ENCODE measurements around the gene IPO5.
"Not testable (repeated sequence)": the region's sequence is repeated elsewhere in the genome, so short reads cannot be mapped to it uniquely, and the experiment has no call there.

The IPO5 gene

GRCh38 chr13:98014766-98015165, 61.3 kb downstream of the IPO5 start:
- no peak for DNase-seq (ENCODE audit: low read depth)

- no peak for DNase-seq (ENCODE audit: low read depth)
Measured at GRCh38 chr13:98018293-98018692, 64.8 kb downstream of the IPO5 start.

GRCh38 chr13:98019186-98019585, 65.7 kb downstream of the IPO5 start:
- DNase-seq (ENCODE audit: low read depth), result no peak

GRCh38 chr13:98020271-98020670, 66.8 kb downstream of the IPO5 start:
- no peak for DNase-seq (ENCODE audit: low read depth)

- no peak for DNase-seq (ENCODE audit: low read depth)
Measured at GRCh38 chr13:98022210-98022609, 68.7 kb downstream of the IPO5 start.

- DNase-seq (ENCODE audit: low read depth), result no peak
Measured at GRCh38 chr13:98025480-98026025, 72.1 kb downstream of the IPO5 start.

GRCh38 chr13:98026457-98026857, 73.0 kb downstream of the IPO5 start:
- no peak for DNase-seq (ENCODE audit: low read depth)

GRCh38 chr13:98032168-98032567, 78.7 kb downstream of the IPO5 start:
- DNase-seq (ENCODE audit: low read depth), result no peak

- DNase-seq (ENCODE audit: low read depth), result no peak
Measured at GRCh38 chr13:98033277-98034247, 80.1 kb downstream of the IPO5 start.

- DNase-seq (ENCODE audit: low read depth), result no peak
Measured at GRCh38 chr13:98035373-98035772, 81.9 kb downstream of the IPO5 start.

- not testable (repeated sequence) for DNase-seq (ENCODE audit: low read depth)
Measured at GRCh38 chr13:98036564-98037302, 83.3 kb downstream of the IPO5 start.

- no peak for DNase-seq (ENCODE audit: low read depth)
Measured at GRCh38 chr13:98039261-98039660, 85.8 kb downstream of the IPO5 start.

- no peak for DNase-seq (ENCODE audit: low read depth)
Measured at GRCh38 chr13:98039964-98040363, 86.5 kb downstream of the IPO5 start.

- DNase-seq (ENCODE audit: low read depth), result no peak
Measured at GRCh38 chr13:98041081-98041820, 87.8 kb downstream of the IPO5 start.

GRCh38 chr13:98044301-98044700, 90.8 kb downstream of the IPO5 start:
- no peak for DNase-seq (ENCODE audit: low read depth)

GRCh38 chr13:98047785-98048184, 94.3 kb downstream of the IPO5 start:
- not testable (repeated sequence) for DNase-seq (ENCODE audit: low read depth)

GRCh38 chr13:98048265-98048664, 94.8 kb downstream of the IPO5 start:
- no peak for DNase-seq (ENCODE audit: low read depth)

- no peak for DNase-seq (ENCODE audit: low read depth)
Measured at GRCh38 chr13:98050041-98050466, 96.6 kb downstream of the IPO5 start.

- DNase-seq (ENCODE audit: low read depth), result no peak
Measured at GRCh38 chr13:98052412-98052811, 98.9 kb downstream of the IPO5 start.

- no peak for DNase-seq (ENCODE audit: low read depth)
Measured at GRCh38 chr13:98054301-98054700, 100.8 kb downstream of the IPO5 start.

- DNase-seq (ENCODE audit: low read depth), result no peak
Measured at GRCh38 chr13:98055623-98056022, 102.1 kb downstream of the IPO5 start.

- DNase-seq (ENCODE audit: low read depth), result no peak
Measured at GRCh38 chr13:98056839-98057410, 103.5 kb downstream of the IPO5 start.

Measured in stimulated activated CD8-positive, alpha-beta memory T cell treated with anti-CD3 and anti-CD28 coated beads, Interleukin-15, amount 100 ng/mL, for 24 hours (primary cell).